Stimulated activated CD8-positive, alpha-beta memory T cell treated with anti-CD3 and anti-CD28 coated beads, Interleukin-12 subunit alpha, Interleukin-12 subunit beta, amount 100 ng/mL, for 24 hours (primary cell): ENCODE measurements around the gene FAM219A.
A peak's percentile ranks its signal among the peaks of the same experiment; 100 is the strongest.
"Not testable (repeated sequence)": the region's sequence is repeated elsewhere in the genome, so short reads cannot be mapped to it uniquely, and the experiment has no call there.

Experiments used
- DNase-seq: peaks from one replicate; pipeline ENCODE4 v3.0.0-alpha.2; 2020; ENCODE audit errors: extremely low read depth

FAM219A gene

DNA sequence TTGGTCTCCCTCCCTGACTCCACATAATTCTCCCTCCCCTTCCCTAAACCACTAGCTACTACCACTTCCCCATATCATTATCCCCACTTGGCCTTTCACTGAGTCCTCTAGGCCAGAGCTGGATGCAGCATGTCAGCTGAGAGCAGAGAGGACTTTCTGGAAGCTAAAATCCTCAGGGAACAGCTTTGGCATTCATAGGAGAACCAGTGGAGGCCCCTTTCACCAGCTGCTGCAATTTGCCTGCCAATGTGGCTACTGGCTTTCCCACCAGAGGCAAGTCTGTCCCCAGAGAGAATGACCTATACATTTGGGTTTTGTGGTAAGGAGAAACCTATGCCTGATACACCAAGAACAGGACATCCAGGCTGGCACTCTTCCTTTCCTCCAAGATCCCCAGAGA, 14.4 kb downstream of the FAM219A start:
- DNase-seq, result no peak

GRCh38 chr9:34443533-34443932, 14.8 kb downstream of the FAM219A start:
- DNase-seq, result no peak

- no peak for DNase-seq
Measured at GRCh38 chr9:34442770-34443169, 15.6 kb downstream of the FAM219A start.

DNA sequence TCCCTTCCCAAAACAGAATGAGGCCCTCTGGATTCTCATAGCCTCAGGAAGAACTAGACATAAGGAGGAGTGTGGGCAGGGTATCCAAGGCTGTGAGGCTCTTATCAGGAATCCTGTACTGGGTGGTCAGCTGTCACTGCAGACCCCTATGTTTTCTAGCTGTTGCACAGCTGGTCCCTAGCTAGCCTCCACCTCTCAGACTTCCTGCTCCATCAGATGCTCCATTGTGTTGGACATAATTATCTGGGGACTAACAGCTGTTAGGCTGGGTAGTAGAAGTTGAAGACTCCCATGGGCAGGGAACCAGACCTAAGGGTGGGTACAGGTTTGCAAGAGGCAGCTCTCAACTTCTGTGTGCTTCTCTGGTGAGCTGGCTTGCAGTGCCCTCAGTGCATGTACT, 18.4 kb downstream of the FAM219A start:
- DNase-seq, result no peak

- DNase-seq, result not testable (repeated sequence)
Measured at GRCh38 chr9:34438465-34438864, 19.9 kb downstream of the FAM219A start.

GRCh38 chr9:34437926-34438307, 20.5 kb downstream of the FAM219A start:
- not testable (repeated sequence) for DNase-seq

DNA sequence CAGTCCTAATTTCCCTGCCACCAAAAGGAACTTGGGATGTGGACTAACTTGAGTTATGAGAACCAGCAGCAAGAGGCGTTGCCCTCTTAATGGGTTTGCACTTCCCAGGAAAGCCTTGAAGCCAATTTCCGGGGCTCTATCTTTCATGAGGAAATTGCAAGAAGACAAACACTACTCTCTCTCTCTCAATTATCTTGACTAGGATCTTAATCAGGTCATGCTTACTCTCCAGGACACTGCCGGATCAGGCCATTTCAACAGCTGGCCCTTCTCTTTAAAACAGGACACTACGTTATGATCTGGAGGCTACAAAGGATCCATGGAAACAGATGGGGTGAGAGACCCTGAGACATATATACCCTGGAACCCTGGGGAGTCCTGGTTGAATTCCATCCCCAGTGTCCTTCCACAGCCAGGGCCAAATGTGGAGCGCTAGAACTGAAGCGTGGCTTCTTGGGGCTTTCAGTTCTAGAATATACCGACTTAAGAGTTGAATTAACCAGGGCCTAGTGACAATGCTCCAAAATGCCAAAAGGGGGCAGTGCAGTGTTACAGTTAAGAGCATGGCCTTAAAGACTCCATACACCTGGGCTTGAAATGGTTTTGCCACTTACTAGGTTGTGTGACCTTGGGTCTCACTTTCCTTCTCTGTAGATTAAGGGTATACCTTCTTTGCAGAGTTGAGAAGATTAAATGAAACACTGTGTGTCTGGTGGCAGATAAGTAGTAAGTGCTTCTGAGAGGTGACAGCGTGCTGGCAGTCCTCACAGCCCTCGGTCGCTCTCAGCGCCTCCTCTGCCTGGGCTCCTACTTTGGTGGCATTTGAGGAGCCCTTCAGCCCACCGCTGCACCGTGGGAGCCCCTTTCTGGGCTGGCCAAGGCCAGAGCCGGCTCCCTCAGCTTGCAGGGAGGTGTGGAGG, 21.1 kb downstream of the FAM219A start:
- peak; percentile 7 for DNase-seq

GRCh38 chr9:34431667-34432066, 26.7 kb downstream of the FAM219A start:
- no peak for DNase-seq

GRCh38 chr9:34430843-34431437, 27.4 kb downstream of the FAM219A start:
- no peak for DNase-seq

GRCh38 chr9:34428325-34428958, 29.9 kb downstream of the FAM219A start:
- no peak for DNase-seq

GRCh38 chr9:34426347-34427074, 31.9 kb downstream of the FAM219A start:
- no peak for DNase-seq

- no peak for DNase-seq
Measured at GRCh38 chr9:34419716-34420504, 38.5 kb downstream of the FAM219A start.

- DNase-seq, result no peak
Measured at GRCh38 chr9:34417734-34418133, 40.6 kb downstream of the FAM219A start.

DNA sequence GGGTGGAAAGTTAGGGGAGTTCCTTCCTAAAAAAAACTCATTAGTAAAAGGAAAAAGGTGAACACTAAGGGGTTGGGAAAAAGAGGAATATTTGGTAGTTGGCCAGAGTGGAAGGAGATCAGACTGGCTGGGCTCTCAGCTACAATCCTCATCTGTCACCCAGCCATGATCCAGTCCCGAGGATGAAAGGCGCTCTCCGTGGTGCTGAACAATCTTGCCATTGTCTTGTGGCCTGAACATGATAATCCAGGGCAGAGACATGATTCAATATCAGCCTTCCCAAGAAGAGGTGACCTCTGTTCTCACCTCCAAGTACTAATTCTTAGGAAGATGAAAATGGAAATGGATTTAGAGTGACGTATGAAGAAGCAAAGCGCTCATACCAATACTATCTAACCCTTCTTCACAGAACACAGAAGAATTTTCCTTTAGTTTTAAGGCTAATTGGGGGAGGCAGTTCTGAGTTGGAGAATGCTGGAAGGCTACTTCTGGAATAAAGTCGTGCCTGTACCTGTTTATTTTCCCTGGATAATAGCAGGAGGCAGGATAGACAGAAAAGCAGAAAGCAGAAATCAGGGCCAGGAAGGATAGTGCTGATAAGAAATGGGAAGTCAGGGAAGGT, 45.0 kb downstream of the FAM219A start:
- DNase-seq, result no peak

GRCh38 chr9:34412336-34412735, 46.0 kb downstream of the FAM219A start:
- no peak for DNase-seq

DNA sequence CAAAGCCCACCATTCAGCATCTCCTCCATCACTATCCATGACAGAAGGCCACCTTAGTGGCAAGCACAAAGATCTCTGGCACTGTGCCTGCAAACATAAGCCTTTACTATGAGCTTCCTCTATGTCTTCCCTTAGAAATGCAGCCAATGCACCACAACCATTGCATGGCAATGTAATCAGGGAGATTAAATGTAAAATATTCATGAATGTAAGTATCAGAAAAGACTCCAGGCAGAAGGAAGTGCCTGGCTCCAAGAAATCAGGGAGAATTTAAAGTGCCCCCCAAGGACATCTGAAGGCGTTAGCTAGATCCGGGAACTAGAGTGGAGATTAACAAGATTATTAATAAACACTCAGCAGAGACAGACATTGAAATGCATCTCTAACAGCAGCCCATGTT, 49.2 kb downstream of the FAM219A start:
- no peak for DNase-seq

- DNase-seq, result no peak
Measured at GRCh38 chr9:34408173-34408572, 50.2 kb downstream of the FAM219A start.

DNA sequence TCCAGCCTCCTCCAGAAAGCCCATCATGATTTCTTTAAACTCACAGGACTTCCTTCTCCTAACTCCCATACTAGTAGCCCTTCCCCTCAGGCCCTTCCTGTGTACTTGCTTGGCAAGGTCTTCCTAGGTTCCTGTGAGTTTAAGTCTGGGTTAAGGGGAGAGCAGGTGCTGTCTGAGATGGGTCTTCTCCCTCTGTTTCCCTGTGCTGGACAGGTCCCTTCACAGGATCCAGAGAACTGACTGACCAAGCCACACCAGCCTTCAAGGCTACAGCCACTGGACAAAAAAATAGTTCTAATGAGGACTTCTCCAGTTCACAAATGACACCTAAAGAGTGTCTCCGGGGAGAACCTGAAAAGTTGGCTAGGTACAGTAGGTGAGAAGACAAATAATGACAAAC, 52.2 kb downstream of the FAM219A start:
- DNase-seq, result no peak

DNA sequence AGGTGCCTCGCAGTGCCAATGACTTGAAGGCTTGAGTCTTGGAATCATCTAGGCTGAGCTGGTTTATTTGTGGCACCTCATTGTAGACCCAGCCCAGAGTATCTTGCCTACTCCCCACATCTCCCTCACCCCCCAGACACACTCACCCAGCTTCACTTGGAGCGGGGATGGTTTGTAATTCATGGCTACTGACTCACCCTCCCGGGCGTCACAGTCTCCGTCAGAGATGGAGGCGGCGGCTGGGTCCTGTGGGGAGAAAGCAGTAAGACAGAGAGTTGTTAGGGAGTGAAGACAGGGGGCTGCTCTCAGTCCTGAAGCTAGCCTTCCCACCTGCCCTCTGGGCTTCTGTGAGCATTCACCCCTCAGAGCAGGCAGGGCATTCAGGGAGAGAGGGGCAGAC, 52.7 kb downstream of the FAM219A start:
- DNase-seq, result no peak

- no peak for DNase-seq
Measured at GRCh38 chr9:34403554-34404380, 54.6 kb downstream of the FAM219A start.
